ENCODE results near the gene TBC1D22A.

GRCh38 chr22:47019012-47019790 lies 256.8 kb downstream of the TBC1D22A start:
- TF ChIP-seq CTCF (optimal IDR thresholded peaks at IDR 0.05 in 1 of 3, IDR thresholded peaks at IDR 0.05 in 1 of 3, conservative IDR thresholded peaks at IDR 0.05 in 1 of 3; ENCODE audit: extremely low read depth in 1 of 3, insufficient read depth in 2 of 3, low read length in 3 of 3) (no peak), EZH2 (IDR thresholded peaks at IDR 0.05; ENCODE audit: low read length) (no peak)

Data from keratinocyte (primary cell).